Activated CD8-positive, alpha-beta memory T cell treated with anti-CD3 and anti-CD28 coated beads, Interleukin-2, amount 50 U/mL, for 48 hours (primary cell): ENCODE measurements around the gene TNFSF10.
"Not testable (repeated sequence)": the region's sequence is repeated elsewhere in the genome, so short reads cannot be mapped to it uniquely, and the experiment has no call there.

Experiments used
- DNase-seq: peaks from one replicate; pipeline ENCODE4 v3.0.0-alpha.2; 2020

Gene TNFSF10

GRCh38 chr3:172543884-172544283 is 20.7 kb upstream of the TNFSF10 start:
- DNase-seq: no peak

- no peak for DNase-seq
Observed at GRCh38 chr3:172543419-172543818, 20.2 kb upstream of the TNFSF10 start.

- no peak for DNase-seq
Observed at GRCh38 chr3:172542999-172543398, 19.8 kb upstream of the TNFSF10 start.

- DNase-seq: no peak
Observed at GRCh38 chr3:172541945-172542488, 18.8 kb upstream of the TNFSF10 start.

GRCh38 chr3:172540049-172540448 is 16.8 kb upstream of the TNFSF10 start:
- DNase-seq: no peak

GRCh38 chr3:172539273-172539672 is 16.0 kb upstream of the TNFSF10 start:
- DNase-seq: no peak

- no peak for DNase-seq
Observed at GRCh38 chr3:172538368-172539151, 15.3 kb upstream of the TNFSF10 start.

GRCh38 chr3:172537507-172538158 is 14.4 kb upstream of the TNFSF10 start:
- DNase-seq: no peak

- DNase-seq: no peak
Observed at GRCh38 chr3:172536993-172537419, 13.8 kb upstream of the TNFSF10 start.

GRCh38 chr3:172536505-172536904 is 13.3 kb upstream of the TNFSF10 start:
- no peak for DNase-seq

- no peak for DNase-seq
Observed at GRCh38 chr3:172530566-172530965, 7.3 kb upstream of the TNFSF10 start.

- DNase-seq: no peak
Observed at GRCh38 chr3:172530101-172530561, 6.9 kb upstream of the TNFSF10 start.

- no peak for DNase-seq
Observed at GRCh38 chr3:172528677-172529076, 5.4 kb upstream of the TNFSF10 start.

GRCh38 chr3:172527306-172527705 is 4.1 kb upstream of the TNFSF10 start:
- no peak for DNase-seq

GRCh38 chr3:172525116-172525613 is 1.9 kb upstream of the TNFSF10 start:
- no peak for DNase-seq

GRCh38 chr3:172524611-172525010 is 1.4 kb upstream of the TNFSF10 start:
- no peak for DNase-seq

GRCh38 chr3:172521837-172522726 is 1.1 kb downstream of the TNFSF10 start:
- not testable (repeated sequence) for DNase-seq

- no peak for DNase-seq
Observed at GRCh38 chr3:172520301-172520831, 2.9 kb downstream of the TNFSF10 start.

GRCh38 chr3:172519740-172520139 is 3.5 kb downstream of the TNFSF10 start:
- no peak for DNase-seq

GRCh38 chr3:172518929-172519640 is 4.1 kb downstream of the TNFSF10 start:
- no peak for DNase-seq

- no peak for DNase-seq
Observed at GRCh38 chr3:172517859-172518466, 5.3 kb downstream of the TNFSF10 start.
